ENCODE measurements around the gene NFX1. TPM values are rescaled to one million over a fixed set of nuclear protein-coding genes. Genes with fewer than 3 reads are reported as not detected.
A peak's percentile ranks its signal among the peaks of the same experiment; 100 is the strongest.

Gene NFX1
- total and polyA plus RNA-seq, 3 donors from 2014 or later, result 30.0 to 48.6 (median 46.7) TPM

GRCh38 chr9:33341182-33341581, 50.9 kb downstream of the NFX1 start:
- Histone ChIP-seq H3K27me3 (no peaks in the 10 kb centered on the region), H3K4me1 (no peaks in the 10 kb centered on the region), H3K4me3 (no peak overlapping the region), H3K36me3 (ENCODE audit: low read depth, missing control alignments) (peaks cover 8% of the 10 kb centered on the region), H3K27ac (no peak overlapping the region), H3K9me3 (no peaks in the 10 kb centered on the region)
- no peak for TF ChIP-seq CTCF (IDR thresholded peaks at IDR 0.05)
- 84 to 92% methylated on average over 3 of the region's 3 CpGs for WGBS, 2 donors
- DNase-seq, result no peak
- intact Hi-C loops (cut with DNase I; ENCODE audit: low total_unique reads), result no loop called here

GRCh38 chr9:33344145-33344544, 53.8 kb downstream of the NFX1 start:
- H3K27ac ChIP-seq, result no peak overlapping the region
- no peaks in the 10 kb centered on the region for H3K4me1 ChIP-seq
- DNase-seq, result no peak
- peaks cover 8% of the 10 kb centered on the region for H3K36me3 ChIP-seq (ENCODE audit: low read depth, missing control alignments)
- TF ChIP-seq POLR2A (IDR thresholded peaks at IDR 0.05), result no peak
- TF ChIP-seq CTCF (IDR thresholded peaks at IDR 0.05), result no peak
- intact Hi-C loops (cut with DNase I; ENCODE audit: low total_unique reads), result no loop called here
- no peak overlapping the region for H3K4me3 ChIP-seq
- WGBS, 2 donors, result 80 to 87% methylated on average over 3 of the region's 3 CpGs
- no peaks in the 10 kb centered on the region for H3K9me3 ChIP-seq
- H3K27me3 ChIP-seq, result no peaks in the 10 kb centered on the region

GRCh38 chr9:33346564-33346963, 56.2 kb downstream of the NFX1 start:
- Histone ChIP-seq H3K4me1 (peaks cover 3% of the 10 kb centered on the region), H3K27me3 (no peaks in the 10 kb centered on the region), H3K4me3 (no peak overlapping the region), H3K36me3 (ENCODE audit: low read depth, missing control alignments) (peaks cover 5% of the 10 kb centered on the region), H3K9me3 (no peaks in the 10 kb centered on the region), H3K27ac (no peak overlapping the region)
- TF ChIP-seq CTCF (IDR thresholded peaks at IDR 0.05) (no peak), POLR2A (IDR thresholded peaks at IDR 0.05) (no peak)
- intact Hi-C loops (cut with DNase I; ENCODE audit: low total_unique reads), result no loop called here
- WGBS, 2 donors, result 94 to 95% methylated on average over 4 of the region's 4 CpGs
- no peak for DNase-seq

- TF ChIP-seq POLR2A (IDR thresholded peaks at IDR 0.05), result no peak
- TF ChIP-seq CTCF (IDR thresholded peaks at IDR 0.05), result no peak
- WGBS, 2 donors, result 91 to 94% methylated on average over 4 of the region's 4 CpGs
- intact Hi-C loops (cut with DNase I; ENCODE audit: low total_unique reads), result no loop called here
- Histone ChIP-seq H3K27ac (peak overlapping the region; percentile 9 to 31), H3K27me3 (no peaks in the 10 kb centered on the region), H3K4me1 (peaks cover 4% of the 10 kb centered on the region), H3K4me3 (no peak overlapping the region), H3K9me3 (no peaks in the 10 kb centered on the region), H3K36me3 (ENCODE audit: low read depth, missing control alignments) (peaks cover 5% of the 10 kb centered on the region)
- no peak for DNase-seq
Observed at GRCh38 chr9:33348998-33349397, 58.7 kb downstream of the NFX1 start.

- intact Hi-C loops (cut with DNase I; ENCODE audit: low total_unique reads), result no loop called here
- Histone ChIP-seq H3K4me3 (no peak overlapping the region), H3K36me3 (ENCODE audit: low read depth, missing control alignments) (peaks cover 5% of the 10 kb centered on the region), H3K27me3 (no peaks in the 10 kb centered on the region), H3K27ac (no peak overlapping the region), H3K4me1 (peaks cover 10% of the 10 kb centered on the region), H3K9me3 (no peaks in the 10 kb centered on the region)
- DNase-seq, result no peak
- TF ChIP-seq CTCF (IDR thresholded peaks at IDR 0.05), result no peak
- TF ChIP-seq POLR2A (IDR thresholded peaks at IDR 0.05), result no peak
- 55 to 69% methylated on average over 2 of the region's 2 CpGs for WGBS, 2 donors
Observed at GRCh38 chr9:33349743-33350142, 59.4 kb downstream of the NFX1 start.

Data from testis (tissue), 3 donors.